HEK293T (cell line): ENCODE data around the gene MARCKS.

Source experiments
- ELF4 ChIP-seq: fragments of 450-650 bp; IDR thresholded peaks from 2 replicates; pipeline ENCODE4 v1.6.1; 2017; ENCODE audit warnings: antibody characterized with exemption
- FOXM1 ChIP-seq: fragments of 450-650 bp; IDR thresholded peaks from 2 replicates; pipeline ENCODE4 v1.6.1; 2017; ENCODE audit warnings: mild to moderate bottlenecking, borderline replicate concordance
- ZNF384 ChIP-seq: fragments of 450-650 bp; IDR thresholded peaks from 2 replicates; pipeline ENCODE4 v1.6.1; 2016

DNA sequence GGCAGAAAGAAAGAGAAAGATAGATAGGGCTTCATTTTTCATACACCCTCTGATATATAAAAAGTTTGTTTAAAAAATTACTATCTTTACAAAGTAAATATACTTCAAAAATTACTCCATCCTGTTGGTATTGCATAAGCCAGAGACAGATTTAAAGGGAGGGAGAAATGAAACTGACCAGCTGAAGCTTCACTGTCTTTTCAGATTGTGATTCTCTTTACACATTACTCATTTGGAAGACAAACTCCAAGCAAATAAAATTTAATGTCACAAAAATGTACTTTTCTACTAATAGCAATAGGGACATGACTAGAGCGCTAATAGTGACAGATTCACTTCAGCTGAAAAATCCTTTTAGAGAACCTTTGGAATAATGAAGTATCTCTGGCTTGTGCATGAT lies 38.6 kb upstream of the MARCKS start:
- TF ChIP-seq ELF4, result no peak
- no peak for TF ChIP-seq ZNF384
- no peak for TF ChIP-seq FOXM1
